ENCODE results near the gene GRAMD1C. TPM values are rescaled to one million over a fixed set of nuclear protein-coding genes. Genes with fewer than 3 reads are reported as not detected.

GRAMD1C gene
- total and polyA plus RNA-seq, 12 donors = 0.37 to 4.7 (median 1.2) TPM

DNA sequence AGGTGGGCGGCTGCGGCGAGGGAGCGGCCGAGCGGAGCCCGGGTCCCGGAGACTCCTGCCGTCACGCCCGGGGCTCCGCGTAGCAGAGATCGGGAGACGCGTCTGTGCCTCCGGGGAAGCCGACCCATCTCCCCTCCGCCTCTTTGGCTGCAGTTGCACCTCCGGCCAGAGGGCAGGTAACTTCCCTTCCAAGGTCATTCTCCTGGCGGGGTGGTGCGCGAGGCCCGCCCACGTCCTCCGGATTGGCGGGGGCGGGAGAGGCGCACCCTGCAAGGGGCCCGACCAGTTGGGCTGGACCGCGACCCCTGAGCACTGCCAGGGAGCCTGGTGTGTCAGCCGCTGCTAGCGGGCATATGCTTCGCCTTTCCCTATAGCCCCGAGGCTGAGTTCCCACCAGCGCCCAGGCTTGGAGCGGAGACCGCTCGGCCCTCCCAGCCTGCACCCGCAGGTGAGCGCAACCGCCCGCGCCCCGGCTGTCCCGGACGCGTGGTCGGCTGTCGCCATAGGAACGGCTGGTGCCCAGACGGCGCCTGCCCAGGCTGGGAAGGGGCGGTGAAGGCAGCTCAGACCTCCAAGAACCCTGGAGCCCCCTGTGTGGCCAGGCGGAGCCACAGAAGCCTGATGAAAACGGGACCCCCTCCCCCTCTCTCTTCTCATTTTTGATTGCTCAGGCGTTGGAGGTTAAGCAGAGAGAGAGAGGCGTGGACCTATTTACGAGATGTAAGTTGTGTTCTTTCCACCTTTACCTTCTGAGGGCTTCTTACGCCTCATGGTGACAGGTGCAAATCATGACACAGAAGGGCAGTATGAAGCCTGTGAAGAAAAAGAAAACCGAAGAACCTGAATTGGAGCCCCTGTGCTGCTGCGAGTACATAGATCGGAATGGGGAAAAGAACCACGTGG lies 109.7 kb downstream of the GRAMD1C start:
- peak overlapping the region in 1 of 10 donors; percentile 56 for H3K27ac ChIP-seq
- H3K9me3 ChIP-seq = no peaks in the 10 kb centered on the region
- WGBS, 2 donors = 3% methylated on average over 54 to 65 of the region's 65 CpGs
- H3K4me3 ChIP-seq = peak overlapping the region; percentile 60 to 88 (median 73)
- ATAC-seq = peak; percentile 17 to 67 (median 35)
- H3K4me1 ChIP-seq = peaks cover 0 to 16% (median 11%) of the 10 kb centered on the region in 9 donors
- intact Hi-C loops (cut with DNase I) = loop anchor here in 2 of 10 donors (5.0 to 10.0 kb wide), 2 partner anchors 107 to 109 kb away; partner anchors contain the start of genes CCDC191 (in 2 of the 2) and QTRT2 (in 2 of the 2)
- TF ChIP-seq, protein P1, sequence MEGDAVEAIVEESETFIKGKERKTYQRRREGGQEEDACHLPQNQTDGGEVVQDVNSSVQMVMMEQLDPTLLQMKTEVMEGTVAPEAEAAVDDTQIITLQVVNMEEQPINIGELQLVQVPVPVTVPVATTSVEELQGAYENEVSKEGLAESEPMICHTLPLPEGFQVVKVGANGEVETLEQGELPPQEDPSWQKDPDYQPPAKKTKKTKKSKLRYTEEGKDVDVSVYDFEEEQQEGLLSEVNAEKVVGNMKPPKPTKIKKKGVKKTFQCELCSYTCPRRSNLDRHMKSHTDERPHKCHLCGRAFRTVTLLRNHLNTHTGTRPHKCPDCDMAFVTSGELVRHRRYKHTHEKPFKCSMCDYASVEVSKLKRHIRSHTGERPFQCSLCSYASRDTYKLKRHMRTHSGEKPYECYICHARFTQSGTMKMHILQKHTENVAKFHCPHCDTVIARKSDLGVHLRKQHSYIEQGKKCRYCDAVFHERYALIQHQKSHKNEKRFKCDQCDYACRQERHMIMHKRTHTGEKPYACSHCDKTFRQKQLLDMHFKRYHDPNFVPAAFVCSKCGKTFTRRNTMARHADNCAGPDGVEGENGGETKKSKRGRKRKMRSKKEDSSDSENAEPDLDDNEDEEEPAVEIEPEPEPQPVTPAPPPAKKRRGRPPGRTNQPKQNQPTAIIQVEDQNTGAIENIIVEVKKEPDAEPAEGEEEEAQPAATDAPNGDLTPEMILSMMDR (IDR thresholded peaks at IDR 0.05) = no peak
- peaks cover 0 to 12% (median 0%) of the 10 kb centered on the region in 7 donors for H3K27me3 ChIP-seq
- H3K36me3 ChIP-seq = no peaks in the 10 kb centered on the region
- peak; percentile 11 to 27 for DNase-seq

DNA sequence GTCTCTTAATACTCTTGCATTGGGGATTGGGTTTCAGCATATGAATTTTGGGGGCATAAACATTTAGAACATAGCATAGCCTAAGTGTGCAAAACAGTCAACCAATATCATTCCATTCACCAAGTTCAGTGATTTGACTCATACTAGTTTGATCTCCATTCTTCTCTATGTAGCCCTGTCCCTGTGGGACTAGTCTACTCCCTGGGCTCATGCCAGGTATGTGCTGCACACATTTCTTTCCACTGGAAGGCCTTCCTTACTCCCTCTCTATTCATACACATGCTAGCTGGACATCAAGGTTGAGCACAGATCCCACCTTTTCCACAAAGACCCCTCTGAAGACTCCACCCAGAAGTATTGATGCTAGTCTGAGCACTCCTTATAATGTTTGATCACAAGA lies 114.3 kb downstream of the GRAMD1C start:
- ATAC-seq (no peak), DNase-seq (no peak)
- H3K36me3 ChIP-seq = peaks cover 0 to 5% (median 0%) of the 10 kb centered on the region in 9 donors
- H3K27ac ChIP-seq = no peak overlapping the region
- TF ChIP-seq, protein P1 (IDR thresholded peaks at IDR 0.05) = no peak
- H3K27me3 ChIP-seq = peaks cover 0 to 8% (median 0%) of the 10 kb centered on the region in 7 donors
- no peak overlapping the region for H3K4me3 ChIP-seq
- H3K4me1 ChIP-seq = peaks cover 0 to 12% (median 7%) of the 10 kb centered on the region in 9 donors
- intact Hi-C loops (cut with DNase I) = loop anchor here in 1 of 10 donors (10.0 kb wide), 1 partner anchor 192 kb away; no protein-coding TSS in a partner anchor
- no peaks in the 10 kb centered on the region for H3K9me3 ChIP-seq

DNA sequence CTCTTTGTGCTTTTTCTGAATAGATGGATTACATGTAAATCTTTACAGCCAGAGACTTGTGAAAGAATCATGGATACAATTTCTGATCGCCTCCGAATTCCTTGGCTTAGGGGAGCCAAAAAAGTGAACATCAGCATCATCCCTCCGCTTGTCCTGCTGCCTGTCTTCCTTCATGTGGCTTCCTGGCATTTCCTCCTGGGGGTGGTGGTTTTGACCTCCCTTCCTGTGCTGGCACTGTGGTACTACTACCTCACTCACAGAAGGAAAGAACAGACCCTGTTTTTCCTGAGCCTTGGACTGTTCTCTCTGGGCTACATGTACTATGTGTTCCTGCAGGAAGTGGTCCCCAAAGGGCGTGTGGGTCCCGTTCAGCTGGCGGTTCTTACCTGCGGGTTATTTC lies 115.1 kb downstream of the GRAMD1C start:
- intact Hi-C loops (cut with DNase I) = loop anchor here in 1 of 10 donors (10.0 kb wide), 1 partner anchor 191 kb away; no protein-coding TSS in a partner anchor

More for the DNA sequence above, 115.1 kb downstream of the GRAMD1C start:
- no peak overlapping the region for H3K27ac ChIP-seq
- H3K36me3 ChIP-seq = peaks cover 0 to 11% (median 0%) of the 10 kb centered on the region in 9 donors
- H3K27me3 ChIP-seq = peaks cover 0 to under 1% (median 0%) of the 10 kb centered on the region in 7 donors
- WGBS, 2 donors = 61 to 76% methylated on average over 7 of the region's 7 CpGs
- H3K4me3 ChIP-seq = no peak overlapping the region
- DNase-seq = no peak
- H3K4me1 ChIP-seq = peaks cover 0 to 5% (median under 1%) of the 10 kb centered on the region in 9 donors
- no peaks in the 10 kb centered on the region for H3K9me3 ChIP-seq
- ATAC-seq = no peak
- TF ChIP-seq, protein P1 (IDR thresholded peaks at IDR 0.05) = no peak
